SK-N-SH (cell line): ENCODE measurements around the gene POU2AF2. TPM values are rescaled to one million over a fixed set of nuclear protein-coding genes. Genes with fewer than 3 reads are reported as not detected.

Experiments used
- CTCF ChIA-PET: fragments of 300-600, 350-600 bp; formaldehyde crosslinking; extraction: SDS; loops from one replicate; lab custom pipeline; 2021; lab: Yijun Ruan, JAX
- POLR2A ChIA-PET: fragments of 350-600 bp; sonication (Branson Sonifier 250); formaldehyde crosslinking; extraction: SDS; loops from one replicate; lab custom pipeline; 2020; ENCODE audit warnings: antibody characterized with exemption, inconsistent platforms; lab: Yijun Ruan, JAX
- DNase-seq: peaks from one replicate; pipeline ENCODE4 v3.0.0; 2012
- H2AFZ ChIP-seq: fragments of 200-600 bp; sonication (generic); 2 replicates; pipeline ENCODE4 v1.8.1; 2016; ENCODE audit warnings: antibody characterized with exemption, mild to moderate bottlenecking, low read depth
- H3F3A ChIP-seq: fragments of 200-600 bp; sonication (generic); replicated peaks from 2 replicates; pipeline ENCODE3; 2016; ENCODE audit warnings: antibody characterized with exemption, mild to moderate bottlenecking; ENCODE audit not compliant: insufficient read depth
- H3K27ac ChIP-seq, 2 experiments: fragments of 200-500 bp in 1 of 2; fragments of 200-600 bp in 1 of 2; sonication (Bioruptor generic) in 1 of 2; sonication (generic), shearing (Covaris generic) in 1 of 2; 2 replicates each; pipeline versions ENCODE4 v1.5.1 to v1.6.1; 2014 to 2016; ENCODE audit warnings: low read depth in 2 of 2, inconsistent platforms in 1 of 2, low read length in 1 of 2, mild to moderate bottlenecking in 1 of 2, mixed read lengths in 1 of 2
- H3K27me3 ChIP-seq: fragments of 200-600 bp; sonication (generic), shearing (Covaris generic); 2 replicates; pipeline ENCODE4 v1.6.1; 2016; ENCODE audit warnings: mixed run types; ENCODE audit not compliant: insufficient read depth
- H3K36me3 ChIP-seq, 2 experiments: fragments of 200-500 bp in 1 of 2; fragments of 200-600 bp in 1 of 2; sonication (Bioruptor generic) in 1 of 2; sonication (generic) in 1 of 2; replicated peaks in 1 of 2; 2 replicates each; pipeline versions ENCODE3 to v1.5.1; 2014 to 2016; ENCODE audit warnings: low read length in 1 of 2, mild to moderate bottlenecking in 1 of 2; ENCODE audit not compliant: insufficient read depth in 2 of 2, control insufficient read depth in 1 of 2
- H3K4me1 ChIP-seq, 2 experiments: fragments of 200-500 bp in 1 of 2; fragments of 200-600 bp in 1 of 2; sonication (Bioruptor generic) in 1 of 2; sonication (generic), shearing (Covaris generic) in 1 of 2; 2 replicates each; pipeline versions ENCODE4 v1.5.1 to v1.6.1; 2014 to 2016; ENCODE audit warnings: low read depth in 1 of 2, low read length in 1 of 2, mixed run types in 1 of 2; ENCODE audit not compliant: insufficient read depth in 2 of 2, control insufficient read depth in 1 of 2
- H3K4me2 ChIP-seq: fragments of 200-600 bp; sonication (generic), shearing (Covaris generic); 2 replicates; pipeline ENCODE4 v1.6.1; 2017; ENCODE audit warnings: mixed run types
- H3K4me3 ChIP-seq, 2 experiments: fragments of 200-500 bp in 1 of 2; fragments of 200-600 bp in 1 of 2; sonication (Bioruptor generic) in 1 of 2; sonication (generic), shearing (Covaris generic) in 1 of 2; 2 replicates each; pipeline versions ENCODE4 v1.5.1 to v1.8.1; 2014 to 2016; ENCODE audit warnings: low read depth in 2 of 2, inconsistent platforms in 1 of 2, low read length in 1 of 2, mild to moderate bottlenecking in 1 of 2, mixed read lengths in 1 of 2, moderate library complexity in 1 of 2
- H3K79me2 ChIP-seq: fragments of 200-600 bp; sonication (generic); 2 replicates; pipeline ENCODE4 v1.8.1; 2017; ENCODE audit warnings: mild to moderate bottlenecking; ENCODE audit not compliant: insufficient read depth
- H3K9ac ChIP-seq: fragments of 200-600 bp; sonication (generic); 2 replicates; pipeline ENCODE4 v1.6.1; 2017; ENCODE audit warnings: mixed run types
- H3K9me2 ChIP-seq: fragments of 200-600 bp; sonication (generic); 2 replicates; pipeline ENCODE4 v1.6.1; 2017; ENCODE audit warnings: mixed run types
- H3K9me3 ChIP-seq: fragments of 200-600 bp; sonication (generic); 2 replicates; pipeline ENCODE4 v1.6.1; 2017; ENCODE audit warnings: mixed run types, mild to moderate bottlenecking, moderate library complexity
- H4K20me1 ChIP-seq: fragments of 200-600 bp; sonication (generic); 2 replicates; pipeline ENCODE4 v1.6.1; 2017; ENCODE audit warnings: mild to moderate bottlenecking, mixed run types; ENCODE audit not compliant: insufficient read depth
- CHD2 ChIP-seq: fragments of 150-350 bp; IDR thresholded peaks from 2 replicates; pipeline ENCODE4 v1.6.1; 2018; ENCODE audit warnings: low read length; ENCODE audit not compliant: partially characterized antibody
- GATA2 ChIP-seq: sonication (generic); formaldehyde crosslinking; IDR thresholded peaks from 2 replicates; pipeline ENCODE4 v1.5.0; 2020; ENCODE audit warnings: mild to moderate bottlenecking, missing genetic modification reagents
- JUND ChIP-seq: IDR thresholded peaks from 2 replicates; pipeline ENCODE4 v1.4.0; 2012
- POLR2AphosphoS5 ChIP-seq: IDR thresholded peaks from 2 replicates; pipeline ENCODE4 v1.6.1; 2012; ENCODE audit warnings: low read depth, low read length
- RFX5 ChIP-seq: IDR thresholded peaks from 2 replicates; pipeline ENCODE4 v1.6.1; 2012; ENCODE audit warnings: mild to moderate bottlenecking, improper control_type of control experiment, low read length
- SMC3 ChIP-seq: IDR thresholded peaks from 2 replicates; pipeline ENCODE4 v1.6.1; 2012; ENCODE audit warnings: low read depth, low read length, improper control_type of control experiment
- TEAD4 ChIP-seq: IDR thresholded peaks from 2 replicates; pipeline ENCODE4 v1.4.0; 2012; ENCODE audit warnings: mild to moderate bottlenecking, borderline replicate concordance; ENCODE audit not compliant: insufficient read depth
- WGBS: methylation state at CpG from one replicate; pipeline ENCODE4 v1.1.6; 2017; ENCODE audit warnings: low lambda C conversion rate; 5-methylcytosine and 5-hydroxymethylcytosine counted together
- polyA plus RNA-seq, 3 experiments: library from polyadenylated mRNA; depleted of rRNA; stranded (reverse); fragments of >200 nt; gene quantifications; 2 replicates each; pipeline ENCODE4 v1.2.3, GENCODE V29; 2012
- TF ChIP-seq, protein P1 (sequence below): fragments of 200-600 bp; sonication (generic); IDR thresholded peaks from 2 replicates; pipeline ENCODE4 v1.6.1; 2017; ENCODE audit warnings: antibody characterized with exemption, mild to moderate bottlenecking, moderate library complexity
- TF ChIP-seq, protein P2 (sequence below): fragments of 150-350 bp; IDR thresholded peaks from 2 replicates; pipeline ENCODE4 v1.6.1; 2016; ENCODE audit warnings: mild to moderate bottlenecking, low read depth, low read length
- TF ChIP-seq, protein P3 (sequence below): fragments of 150-350 bp; IDR thresholded peaks from 2 replicates; pipeline ENCODE4 v1.6.1; 2017; ENCODE audit warnings: antibody characterized with exemption, low read length, low read depth, borderline replicate concordance
- TF ChIP-seq, protein P4 (sequence below): IDR thresholded peaks from 2 replicates; pipeline ENCODE4 v1.6.1; 2012; ENCODE audit warnings: mild to moderate bottlenecking, low read depth, low read length, moderate library complexity

Gene POU2AF2
- polyA plus RNA-seq, 1 of the 3 experiments (the other 2 are of a cell fraction): 0.15 TPM

DNA sequence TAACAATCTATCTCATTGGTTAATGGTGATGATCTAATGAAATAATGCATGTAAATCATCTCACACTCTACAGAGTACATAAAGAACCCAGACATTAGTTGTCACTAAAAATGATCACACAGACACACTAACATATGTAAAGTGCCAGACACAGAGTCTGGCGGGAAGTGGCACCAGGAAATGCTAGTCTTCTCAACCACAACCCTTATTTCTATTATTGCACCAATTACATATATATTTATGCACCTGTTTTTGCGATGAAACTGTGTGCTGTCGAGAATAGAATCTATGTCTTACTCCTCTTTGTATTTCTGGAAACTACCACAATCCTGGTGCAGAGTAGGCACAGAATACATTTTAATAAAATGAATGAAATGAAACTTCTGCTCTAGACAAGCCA is 26.9 kb downstream of the POU2AF2 start (continued):
- no peak for TF ChIP-seq RFX5

DNA sequence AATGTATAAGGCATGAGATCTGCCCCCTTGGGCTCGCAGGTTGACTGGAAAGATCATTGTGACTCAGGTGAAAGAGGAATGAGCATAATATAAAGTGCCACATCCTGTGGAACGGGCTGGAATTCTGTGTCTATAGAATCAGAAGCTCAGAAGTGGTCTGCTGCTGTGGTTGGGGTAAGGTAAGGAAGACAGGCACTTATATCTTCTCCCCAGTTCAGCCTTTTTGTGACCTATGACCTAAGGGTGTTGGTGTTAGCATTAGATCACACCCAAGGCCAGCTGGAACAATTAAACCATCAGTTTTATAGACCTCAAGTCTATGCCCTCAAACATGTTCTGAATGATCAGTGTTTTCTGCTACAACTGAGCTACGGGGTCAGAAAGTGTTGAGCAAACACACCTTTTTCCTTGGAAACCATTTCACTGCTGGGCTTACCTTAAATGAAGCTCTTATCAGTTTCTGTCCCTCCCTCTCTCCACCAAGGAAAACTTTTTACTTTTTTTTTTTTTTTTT is 37.1 kb downstream of the POU2AF2 start:
- Histone ChIP-seq H3K79me2 (no peaks in the 10 kb centered on the region), H3K4me2 (no peak overlapping the region)
- TF ChIP-seq RFX5 (no peak), POLR2AphosphoS5 (no peak), CHD2 (no peak), SMC3 (no peak), JUND (no peak), GATA2 (no peak), TEAD4 (no peak)
- TF ChIP-seq, protein P1, sequence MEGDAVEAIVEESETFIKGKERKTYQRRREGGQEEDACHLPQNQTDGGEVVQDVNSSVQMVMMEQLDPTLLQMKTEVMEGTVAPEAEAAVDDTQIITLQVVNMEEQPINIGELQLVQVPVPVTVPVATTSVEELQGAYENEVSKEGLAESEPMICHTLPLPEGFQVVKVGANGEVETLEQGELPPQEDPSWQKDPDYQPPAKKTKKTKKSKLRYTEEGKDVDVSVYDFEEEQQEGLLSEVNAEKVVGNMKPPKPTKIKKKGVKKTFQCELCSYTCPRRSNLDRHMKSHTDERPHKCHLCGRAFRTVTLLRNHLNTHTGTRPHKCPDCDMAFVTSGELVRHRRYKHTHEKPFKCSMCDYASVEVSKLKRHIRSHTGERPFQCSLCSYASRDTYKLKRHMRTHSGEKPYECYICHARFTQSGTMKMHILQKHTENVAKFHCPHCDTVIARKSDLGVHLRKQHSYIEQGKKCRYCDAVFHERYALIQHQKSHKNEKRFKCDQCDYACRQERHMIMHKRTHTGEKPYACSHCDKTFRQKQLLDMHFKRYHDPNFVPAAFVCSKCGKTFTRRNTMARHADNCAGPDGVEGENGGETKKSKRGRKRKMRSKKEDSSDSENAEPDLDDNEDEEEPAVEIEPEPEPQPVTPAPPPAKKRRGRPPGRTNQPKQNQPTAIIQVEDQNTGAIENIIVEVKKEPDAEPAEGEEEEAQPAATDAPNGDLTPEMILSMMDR: no peak
- TF ChIP-seq, protein P2, sequence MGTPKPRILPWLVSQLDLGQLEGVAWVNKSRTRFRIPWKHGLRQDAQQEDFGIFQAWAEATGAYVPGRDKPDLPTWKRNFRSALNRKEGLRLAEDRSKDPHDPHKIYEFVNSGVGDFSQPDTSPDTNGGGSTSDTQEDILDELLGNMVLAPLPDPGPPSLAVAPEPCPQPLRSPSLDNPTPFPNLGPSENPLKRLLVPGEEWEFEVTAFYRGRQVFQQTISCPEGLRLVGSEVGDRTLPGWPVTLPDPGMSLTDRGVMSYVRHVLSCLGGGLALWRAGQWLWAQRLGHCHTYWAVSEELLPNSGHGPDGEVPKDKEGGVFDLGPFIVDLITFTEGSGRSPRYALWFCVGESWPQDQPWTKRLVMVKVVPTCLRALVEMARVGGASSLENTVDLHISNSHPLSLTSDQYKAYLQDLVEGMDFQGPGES: no peak
- TF ChIP-seq, protein P3, sequence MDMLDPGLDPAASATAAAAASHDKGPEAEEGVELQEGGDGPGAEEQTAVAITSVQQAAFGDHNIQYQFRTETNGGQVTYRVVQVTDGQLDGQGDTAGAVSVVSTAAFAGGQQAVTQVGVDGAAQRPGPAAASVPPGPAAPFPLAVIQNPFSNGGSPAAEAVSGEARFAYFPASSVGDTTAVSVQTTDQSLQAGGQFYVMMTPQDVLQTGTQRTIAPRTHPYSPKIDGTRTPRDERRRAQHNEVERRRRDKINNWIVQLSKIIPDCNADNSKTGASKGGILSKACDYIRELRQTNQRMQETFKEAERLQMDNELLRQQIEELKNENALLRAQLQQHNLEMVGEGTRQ: no peak
- TF ChIP-seq, protein P4, sequence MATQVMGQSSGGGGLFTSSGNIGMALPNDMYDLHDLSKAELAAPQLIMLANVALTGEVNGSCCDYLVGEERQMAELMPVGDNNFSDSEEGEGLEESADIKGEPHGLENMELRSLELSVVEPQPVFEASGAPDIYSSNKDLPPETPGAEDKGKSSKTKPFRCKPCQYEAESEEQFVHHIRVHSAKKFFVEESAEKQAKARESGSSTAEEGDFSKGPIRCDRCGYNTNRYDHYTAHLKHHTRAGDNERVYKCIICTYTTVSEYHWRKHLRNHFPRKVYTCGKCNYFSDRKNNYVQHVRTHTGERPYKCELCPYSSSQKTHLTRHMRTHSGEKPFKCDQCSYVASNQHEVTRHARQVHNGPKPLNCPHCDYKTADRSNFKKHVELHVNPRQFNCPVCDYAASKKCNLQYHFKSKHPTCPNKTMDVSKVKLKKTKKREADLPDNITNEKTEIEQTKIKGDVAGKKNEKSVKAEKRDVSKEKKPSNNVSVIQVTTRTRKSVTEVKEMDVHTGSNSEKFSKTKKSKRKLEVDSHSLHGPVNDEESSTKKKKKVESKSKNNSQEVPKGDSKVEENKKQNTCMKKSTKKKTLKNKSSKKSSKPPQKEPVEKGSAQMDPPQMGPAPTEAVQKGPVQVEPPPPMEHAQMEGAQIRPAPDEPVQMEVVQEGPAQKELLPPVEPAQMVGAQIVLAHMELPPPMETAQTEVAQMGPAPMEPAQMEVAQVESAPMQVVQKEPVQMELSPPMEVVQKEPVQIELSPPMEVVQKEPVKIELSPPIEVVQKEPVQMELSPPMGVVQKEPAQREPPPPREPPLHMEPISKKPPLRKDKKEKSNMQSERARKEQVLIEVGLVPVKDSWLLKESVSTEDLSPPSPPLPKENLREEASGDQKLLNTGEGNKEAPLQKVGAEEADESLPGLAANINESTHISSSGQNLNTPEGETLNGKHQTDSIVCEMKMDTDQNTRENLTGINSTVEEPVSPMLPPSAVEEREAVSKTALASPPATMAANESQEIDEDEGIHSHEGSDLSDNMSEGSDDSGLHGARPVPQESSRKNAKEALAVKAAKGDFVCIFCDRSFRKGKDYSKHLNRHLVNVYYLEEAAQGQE: no peak
- TF ChIP-seq, all 33 proteins: peak for 0
- no peak overlapping the region for H3K4me3 ChIP-seq
- 31% methylated on average over 3 of the region's 3 CpGs for WGBS
- H3K36me3 ChIP-seq: no peaks in the 10 kb centered on the region
- peaks cover 1% of the 10 kb centered on the region for H3K27me3 ChIP-seq
- H4K20me1 ChIP-seq: no peaks in the 10 kb centered on the region
- DNase-seq: no peak
- no peak overlapping the region for H3K9ac ChIP-seq
- H3K9me2 ChIP-seq: no peaks in the 10 kb centered on the region
- no peak overlapping the region for H2AFZ ChIP-seq
- ChIA-PET POLR2A (no interaction called here), CTCF (interaction anchor here (0.6 to 12.0 kb wide), 28 partner anchors 9 to 815 kb away, joined by 3 to 305 read pairs (median 6); partner anchors contain the start of gene POU2AF3)
- H3K27ac ChIP-seq: no peak overlapping the region
- no peaks in the 10 kb centered on the region for H3K9me3 ChIP-seq
- H3F3A ChIP-seq: no peaks in the 10 kb centered on the region
- peaks cover 0 to 17% of the 10 kb centered on the region in 2 experiments; a peak in 1 of 4 replicates for H3K4me1 ChIP-seq
